GM21390 (cell line): ENCODE results near the gene MC1R.
"Not testable (repeated sequence)": the region's sequence is repeated elsewhere in the genome, so short reads cannot be mapped to it uniquely, and the experiment has no call there.

Experiments used
- ATAC-seq: cut with Tn5 transposase; IDR thresholded peaks from one replicate; pipeline ENCODE4 v1.9.1; 2021; ENCODE audit not compliant: unreplicated experiment

Gene MC1R

DNA sequence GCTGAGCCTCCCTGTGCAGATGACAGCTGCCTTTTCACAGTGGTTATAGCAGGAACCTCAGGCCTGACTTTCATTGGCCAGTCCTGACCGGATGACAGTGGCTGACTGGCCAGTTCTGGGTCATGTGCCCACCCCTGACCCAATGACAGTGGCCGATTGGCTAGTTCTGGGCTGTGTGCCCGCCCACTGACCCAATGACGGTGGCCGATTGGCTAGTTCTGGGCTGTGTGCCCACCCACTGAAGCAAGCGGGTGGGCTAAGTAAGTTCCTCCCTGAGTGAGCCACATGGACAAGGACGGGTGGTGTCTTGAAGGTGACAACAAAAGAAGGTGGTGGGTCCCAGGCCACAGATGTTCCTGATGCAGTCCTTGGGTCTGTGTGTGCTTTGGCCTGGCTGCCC lies 39.4 kb downstream of the MC1R start:
- ATAC-seq: no peak

DNA sequence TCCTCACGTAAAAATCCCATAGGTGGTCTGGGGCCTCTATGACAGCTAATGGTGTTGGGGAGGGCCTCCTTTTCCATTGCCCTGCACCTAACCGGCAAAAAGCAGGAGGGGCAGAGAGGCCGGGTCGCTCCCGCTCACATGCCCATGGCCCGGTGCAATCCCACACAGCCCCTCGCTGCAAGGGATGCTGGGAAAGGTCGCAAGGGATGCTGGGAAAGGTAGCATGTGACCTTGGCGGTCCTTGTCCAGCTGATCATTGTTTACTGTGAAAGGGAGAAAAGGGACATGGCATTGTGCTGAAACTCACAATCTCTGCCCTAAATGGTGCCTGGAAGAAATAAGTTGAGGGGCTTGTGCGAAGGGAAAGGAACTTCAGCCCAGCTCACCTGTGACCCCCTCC lies 39.9 kb downstream of the MC1R start:
- ATAC-seq: no peak

- no peak for ATAC-seq
Measured at GRCh38 chr16:89960966-89961365, 42.3 kb downstream of the MC1R start.

- no peak for ATAC-seq
Measured at GRCh38 chr16:89961920-89962319, 43.3 kb downstream of the MC1R start.

DNA sequence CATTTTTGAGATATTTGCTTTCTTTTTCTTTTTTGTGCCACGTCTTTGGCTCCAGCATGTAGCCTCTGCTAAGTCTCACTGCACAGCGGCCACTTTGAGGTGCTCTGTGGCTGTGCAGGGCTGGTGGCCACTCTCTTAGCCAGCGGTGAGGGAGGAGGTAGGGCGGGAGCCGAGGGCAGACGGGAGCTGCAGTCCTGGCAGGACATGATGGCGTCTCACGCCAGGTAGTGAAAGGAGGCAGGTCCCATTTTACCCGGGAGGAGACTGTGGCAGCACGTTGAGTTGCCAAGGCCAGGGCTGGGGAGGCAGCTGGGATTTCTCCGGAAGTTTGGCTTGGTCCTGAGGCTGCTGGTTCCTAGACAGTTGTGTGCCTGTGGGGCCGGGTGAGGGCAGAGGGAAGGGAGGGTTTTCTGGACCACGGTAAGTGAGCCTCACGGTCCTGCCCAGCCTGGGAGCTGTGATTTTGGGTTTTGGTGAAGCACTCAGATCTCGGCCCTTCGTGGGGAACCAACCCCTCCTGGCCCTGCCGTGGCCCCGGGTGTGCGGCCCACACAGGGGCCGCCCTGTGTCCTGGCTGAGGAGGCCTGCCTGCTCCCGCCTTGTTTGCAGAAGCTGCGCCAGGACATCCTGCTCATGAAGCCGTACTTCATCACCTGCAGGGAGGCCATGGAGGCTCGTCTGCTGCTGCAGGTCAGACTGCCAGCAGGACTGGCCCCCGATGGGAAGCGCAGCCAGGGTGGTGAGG lies 44.3 kb downstream of the MC1R start:
- ATAC-seq: no peak

- no peak for ATAC-seq
Measured at GRCh38 chr16:89964201-89964600, 45.5 kb downstream of the MC1R start.

DNA sequence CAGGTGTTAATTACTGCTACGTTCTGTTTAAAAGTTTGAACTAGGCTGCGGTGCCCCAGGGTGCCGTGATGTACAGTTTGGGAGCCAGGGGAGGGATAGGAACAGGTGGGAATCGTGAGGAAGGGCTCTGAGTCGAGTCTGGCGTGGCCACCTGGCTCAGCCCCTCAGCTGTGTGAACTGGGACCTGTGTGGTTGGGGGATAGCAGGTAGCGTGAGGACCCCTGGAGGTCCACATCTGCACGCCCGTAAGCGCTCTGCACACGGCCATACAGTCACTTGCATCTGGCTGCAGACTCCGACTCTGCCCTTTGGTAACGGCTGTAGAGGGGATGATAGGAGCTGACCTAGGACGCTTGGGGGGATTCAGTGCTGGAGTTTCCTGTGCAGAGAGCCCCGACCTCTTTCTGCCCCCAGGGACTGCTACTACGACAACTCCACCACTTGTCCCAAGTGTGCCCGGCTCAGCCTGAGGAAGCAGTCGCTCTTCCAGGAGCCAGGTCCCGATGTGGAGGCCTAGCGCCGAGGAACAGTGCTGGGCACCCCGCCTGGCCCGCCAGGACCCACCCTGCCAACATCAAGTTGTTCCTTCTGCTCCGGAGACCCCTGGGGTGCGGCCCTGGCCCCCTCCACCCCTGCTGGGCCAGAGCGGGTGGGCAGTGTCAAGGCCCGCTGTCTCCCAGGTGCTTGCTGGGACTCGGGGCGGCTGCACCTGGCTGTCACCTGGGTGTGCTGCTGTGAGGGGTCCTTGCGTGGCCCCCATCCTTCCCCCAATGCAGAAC lies 47.0 kb downstream of the MC1R start:
- no peak for ATAC-seq

GRCh38 chr16:89966756-89967155 lies 48.1 kb downstream of the MC1R start:
- no peak for ATAC-seq

GRCh38 chr16:89967436-89967835 lies 48.8 kb downstream of the MC1R start:
- ATAC-seq: not testable (repeated sequence)

- ATAC-seq: not testable (repeated sequence)
Measured at GRCh38 chr16:89968074-89968473, 49.4 kb downstream of the MC1R start.

- no peak for ATAC-seq
Measured at GRCh38 chr16:89969741-89970410, 51.2 kb downstream of the MC1R start.
